ENCODE data around the gene CLDND2. TPM values are rescaled to one million over a fixed set of nuclear protein-coding genes. Genes with fewer than 3 reads are reported as not detected.

The CLDND2 gene
- total and polyA plus RNA-seq, 4 donors: 5.9 to 7.9 (median 7.6) TPM; not detected in 1

GRCh38 chr19:51370230-51370629, 1.4 kb upstream of the CLDND2 start:
- DNase-seq (ENCODE audit: low read depth in 4 of 6, low spot score in 6 of 6): no peak
- WGBS (ENCODE audit: insufficient coverage): 87% methylated on average over 4 of the region's 4 CpGs
- Histone ChIP-seq H3K27ac (ENCODE audit: low read depth, low read length) (no peak overlapping the region), H3K27me3 (ENCODE audit: control insufficient read depth, insufficient read depth, low read length) (no peaks in the 10 kb centered on the region), H3K36me3 (ENCODE audit: control insufficient read depth, insufficient read depth, low read length) (no peaks in the 10 kb centered on the region), H3K4me1 (ENCODE audit: control insufficient read depth, insufficient read depth, low read length) (peaks cover 30% of the 10 kb centered on the region), H3K9me3 (ENCODE audit: control insufficient read depth, insufficient read depth, low read length) (no peaks in the 10 kb centered on the region), H3K4me3 (ENCODE audit: low read depth, low read length) (no peak overlapping the region)

GRCh38 chr19:51367565-51368365, 1.0 kb downstream of the CLDND2 start:
- WGBS (ENCODE audit: insufficient coverage): under 1% methylated on average over 62 of the region's 64 CpGs

GRCh38 chr19:51367255-51367564, 1.6 kb downstream of the CLDND2 start:
- Histone ChIP-seq H3K36me3 (ENCODE audit: control insufficient read depth, insufficient read depth, low read length) (no peaks in the 10 kb centered on the region), H3K4me3 (ENCODE audit: low read depth, low read length) (peak overlapping the region; percentile 92), H3K9me3 (ENCODE audit: control insufficient read depth, insufficient read depth, low read length) (no peaks in the 10 kb centered on the region), H3K27ac (ENCODE audit: low read depth, low read length) (peak overlapping the region; percentile 97), H3K4me1 (ENCODE audit: control insufficient read depth, insufficient read depth, low read length) (peaks cover 38% of the 10 kb centered on the region), H3K27me3 (ENCODE audit: control insufficient read depth, insufficient read depth, low read length) (no peaks in the 10 kb centered on the region)
- 0% methylated on average over 9 of the region's 15 CpGs for whole genome bisulfite sequencing (ENCODE audit: insufficient coverage)
- no peak for DNase-seq (ENCODE audit: low read depth in 4 of 6, low spot score in 6 of 6)

More at GRCh38 chr19:51367565-51368365, 1.0 kb downstream of the CLDND2 start:
- Histone ChIP-seq H3K9me3 (ENCODE audit: control insufficient read depth, insufficient read depth, low read length) (no peaks in the 10 kb centered on the region), H3K4me3 (ENCODE audit: low read depth, low read length) (peak overlapping the region; percentile 92), H3K27me3 (ENCODE audit: control insufficient read depth, insufficient read depth, low read length) (no peaks in the 10 kb centered on the region), H3K27ac (ENCODE audit: low read depth, low read length) (peak overlapping the region; percentile 97), H3K4me1 (ENCODE audit: control insufficient read depth, insufficient read depth, low read length) (peaks cover 38% of the 10 kb centered on the region), H3K36me3 (ENCODE audit: control insufficient read depth, insufficient read depth, low read length) (no peaks in the 10 kb centered on the region)
- DNase-seq (ENCODE audit: low read depth in 4 of 6, low spot score in 6 of 6): peak; percentile 82 to 99 (median 95)

GRCh38 chr19:51366389-51367254, 2.2 kb downstream of the CLDND2 start:
- Histone ChIP-seq H3K4me1 (ENCODE audit: control insufficient read depth, insufficient read depth, low read length) (peaks cover 38% of the 10 kb centered on the region), H3K4me3 (ENCODE audit: low read depth, low read length) (peak overlapping the region; percentile 92), H3K36me3 (ENCODE audit: control insufficient read depth, insufficient read depth, low read length) (no peaks in the 10 kb centered on the region), H3K9me3 (ENCODE audit: control insufficient read depth, insufficient read depth, low read length) (no peaks in the 10 kb centered on the region), H3K27ac (ENCODE audit: low read depth, low read length) (peak overlapping the region; percentile 97), H3K27me3 (ENCODE audit: control insufficient read depth, insufficient read depth, low read length) (no peaks in the 10 kb centered on the region)
- DNase-seq (ENCODE audit: low read depth in 4 of 6, low spot score in 6 of 6): peak; percentile 94 to 99 (median 96)
- under 1% methylated on average over 44 of the region's 54 CpGs for WGBS (ENCODE audit: insufficient coverage)

- DNase-seq (ENCODE audit: low read depth in 4 of 6, low spot score in 6 of 6): peak in 2 of 6 donors; percentile 24 to 26
- Histone ChIP-seq H3K36me3 (ENCODE audit: control insufficient read depth, insufficient read depth, low read length) (no peaks in the 10 kb centered on the region), H3K4me1 (ENCODE audit: control insufficient read depth, insufficient read depth, low read length) (peaks cover 38% of the 10 kb centered on the region), H3K9me3 (ENCODE audit: control insufficient read depth, insufficient read depth, low read length) (no peaks in the 10 kb centered on the region), H3K27me3 (ENCODE audit: control insufficient read depth, insufficient read depth, low read length) (no peaks in the 10 kb centered on the region), H3K27ac (ENCODE audit: low read depth, low read length) (peak within 1 kb of the TSS; percentile 97), H3K4me3 (ENCODE audit: low read depth, low read length) (peak within 1 kb of the TSS; percentile 92)
- 0% methylated on average over 16 of the region's 27 CpGs for WGBS (ENCODE audit: insufficient coverage)
Measured at GRCh38 chr19:51365965-51366388, 2.8 kb downstream of the CLDND2 start, which contains the start of gene ETFB. TSS of gene ETFB (minus strand) at chr19:51366388. CDS start at chr19:51366326, 62 bp downstream.

GRCh38 chr19:51365211-51365964, 3.4 kb downstream of the CLDND2 start:
- H3K27ac ChIP-seq (ENCODE audit: low read depth, low read length): peak overlapping the region; percentile 90

GRCh38 chr19:51364200-51365106, 4.3 kb downstream of the CLDND2 start:
- no peaks in the 10 kb centered on the region for H3K36me3 ChIP-seq (ENCODE audit: control insufficient read depth, insufficient read depth, low read length)
- no peaks in the 10 kb centered on the region for H3K9me3 ChIP-seq (ENCODE audit: control insufficient read depth, insufficient read depth, low read length)
- no peak overlapping the region for H3K4me3 ChIP-seq (ENCODE audit: low read depth, low read length)
- peaks cover 38% of the 10 kb centered on the region for H3K4me1 ChIP-seq (ENCODE audit: control insufficient read depth, insufficient read depth, low read length)
- DNase-seq (ENCODE audit: low read depth in 4 of 6, low spot score in 6 of 6): no peak
- no peaks in the 10 kb centered on the region for H3K27me3 ChIP-seq (ENCODE audit: control insufficient read depth, insufficient read depth, low read length)
- WGBS (ENCODE audit: insufficient coverage): 80% methylated on average over 13 of the region's 15 CpGs
- no peak overlapping the region for H3K27ac ChIP-seq (ENCODE audit: low read depth, low read length)

More at GRCh38 chr19:51365211-51365964, 3.4 kb downstream of the CLDND2 start:
- peak in 3 of 6 donors; percentile 6 to 44 (median 42) for DNase-seq (ENCODE audit: low read depth in 4 of 6, low spot score in 6 of 6)
- no peaks in the 10 kb centered on the region for H3K36me3 ChIP-seq (ENCODE audit: control insufficient read depth, insufficient read depth, low read length)
- H3K9me3 ChIP-seq (ENCODE audit: control insufficient read depth, insufficient read depth, low read length): no peaks in the 10 kb centered on the region
- H3K4me3 ChIP-seq (ENCODE audit: low read depth, low read length): peak overlapping the region; percentile 92
- no peaks in the 10 kb centered on the region for H3K27me3 ChIP-seq (ENCODE audit: control insufficient read depth, insufficient read depth, low read length)
- H3K4me1 ChIP-seq (ENCODE audit: control insufficient read depth, insufficient read depth, low read length): peaks cover 38% of the 10 kb centered on the region
- 9% methylated on average over 10 of the region's 10 CpGs for WGBS (ENCODE audit: insufficient coverage)

- Histone ChIP-seq H3K4me1 (ENCODE audit: control insufficient read depth, insufficient read depth, low read length) (peaks cover 17% of the 10 kb centered on the region), H3K9me3 (ENCODE audit: control insufficient read depth, insufficient read depth, low read length) (no peaks in the 10 kb centered on the region), H3K4me3 (ENCODE audit: low read depth, low read length) (no peak overlapping the region), H3K27me3 (ENCODE audit: control insufficient read depth, insufficient read depth, low read length) (no peaks in the 10 kb centered on the region), H3K36me3 (ENCODE audit: control insufficient read depth, insufficient read depth, low read length) (no peaks in the 10 kb centered on the region), H3K27ac (ENCODE audit: low read depth, low read length) (no peak overlapping the region)
- 80% methylated on average over 13 of the region's 13 CpGs for WGBS (ENCODE audit: insufficient coverage)
- DNase-seq (ENCODE audit: low read depth in 4 of 6, low spot score in 6 of 6): no peak
Measured at GRCh38 chr19:51361239-51361638, 7.6 kb downstream of the CLDND2 start.
